ENCODE results near the gene CD164. TPM values are rescaled to one million over a fixed set of nuclear protein-coding genes. Genes with fewer than 3 reads are reported as not detected.

Gene CD164
- total RNA-seq, 1 experiment from 2014 or later: 84.7 TPM

DNA sequence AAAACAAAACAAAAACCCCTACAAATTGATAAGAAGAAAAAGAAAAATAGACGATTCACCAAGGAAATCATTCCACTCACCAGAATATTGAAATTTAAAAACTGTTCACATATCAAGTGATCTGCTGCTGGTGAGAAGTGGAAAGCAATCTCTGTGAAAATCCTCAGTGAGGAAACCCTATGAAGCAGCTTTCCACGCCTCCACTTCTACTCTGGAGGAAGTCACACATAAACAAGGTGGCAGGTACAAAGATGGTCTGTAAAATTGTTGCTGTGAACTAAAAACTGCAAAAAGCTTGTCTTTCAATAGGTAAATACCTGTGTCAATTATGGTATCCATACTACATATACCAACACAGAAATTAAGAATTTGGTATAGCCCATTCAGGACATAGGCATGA is 18.5 kb downstream of the CD164 start:
- no peak for DNase-seq
- Histone ChIP-seq H3K36me3 (replicated peaks; ENCODE audit: control insufficient read depth, insufficient read depth, low read length) (peaks cover 8% of the 10 kb centered on the region), H3K4me3 (ENCODE audit: insufficient read depth, low read depth, low read length) (no peak overlapping the region), H3K27me3 (ENCODE audit: control insufficient read depth, insufficient read depth, low read length) (no peaks in the 10 kb centered on the region)

DNA sequence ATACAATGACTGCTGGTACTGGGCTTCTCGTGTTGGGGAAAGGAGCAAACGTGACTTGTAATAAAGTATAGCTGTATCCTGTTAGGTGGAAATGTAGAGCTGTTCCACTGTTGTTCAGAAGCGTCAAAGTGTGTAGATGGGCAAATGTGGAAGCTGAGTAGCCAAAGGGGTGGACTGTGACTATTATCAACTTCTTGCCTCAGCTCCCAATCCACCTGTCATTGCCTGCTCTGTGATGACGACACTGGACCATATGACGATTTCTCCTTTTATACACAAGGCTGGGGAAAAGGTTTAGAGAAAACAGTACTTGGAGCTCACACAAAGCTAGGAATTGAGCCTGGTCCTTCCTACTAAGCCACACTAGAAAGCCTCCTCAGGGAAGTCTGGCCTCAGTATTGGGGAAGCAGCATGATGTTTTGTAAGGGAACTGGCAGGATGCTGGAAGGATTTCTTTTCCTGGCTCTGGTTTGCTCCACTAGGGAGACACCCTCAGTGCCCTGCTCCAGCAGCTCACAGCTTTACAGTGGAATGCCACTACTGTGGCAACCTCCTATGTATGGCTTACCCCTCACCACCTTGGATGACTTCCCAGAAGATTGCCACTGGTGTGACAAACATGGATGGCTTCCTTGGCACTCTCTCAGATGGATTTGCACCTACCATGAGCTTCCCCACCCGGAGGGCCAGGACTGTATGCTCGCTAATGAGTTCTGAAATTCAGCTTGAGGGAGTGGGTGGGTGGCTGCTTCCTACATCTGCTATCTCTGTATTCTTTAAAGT is 20.0 kb downstream of the CD164 start:
- no peak for DNase-seq

DNA sequence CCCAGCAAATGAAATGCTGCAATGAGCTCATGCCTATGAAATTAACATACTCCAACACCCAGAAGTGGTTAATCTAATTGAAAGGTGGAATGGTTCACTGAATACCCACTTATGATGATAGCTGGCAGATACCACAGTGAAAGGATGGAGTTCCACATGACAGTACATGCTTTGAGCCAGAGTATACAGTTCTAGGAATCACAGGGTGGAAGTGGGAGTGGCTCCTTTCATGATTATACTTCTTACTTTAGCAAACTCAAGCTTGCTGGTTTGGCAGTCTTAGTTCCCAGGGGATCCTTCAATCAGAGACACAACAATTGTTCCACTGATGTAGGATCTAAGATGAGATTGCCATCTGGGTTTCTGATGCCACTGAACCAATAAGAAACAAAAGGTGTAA is 21.5 kb downstream of the CD164 start:
- no peaks in the 10 kb centered on the region for H3K27me3 ChIP-seq (ENCODE audit: control insufficient read depth, insufficient read depth, low read length)
- peaks cover 10% of the 10 kb centered on the region for H3K36me3 ChIP-seq (replicated peaks; ENCODE audit: control insufficient read depth, insufficient read depth, low read length)

More for the DNA sequence above, 20.0 kb downstream of the CD164 start:
- Histone ChIP-seq H3K4me3 (ENCODE audit: insufficient read depth, low read depth, low read length) (no peak overlapping the region), H3K36me3 (replicated peaks; ENCODE audit: control insufficient read depth, insufficient read depth, low read length) (peaks cover 4% of the 10 kb centered on the region; the same call in 1 of the 2 replicates), H3K27me3 (ENCODE audit: control insufficient read depth, insufficient read depth, low read length) (no peaks in the 10 kb centered on the region)

DNA sequence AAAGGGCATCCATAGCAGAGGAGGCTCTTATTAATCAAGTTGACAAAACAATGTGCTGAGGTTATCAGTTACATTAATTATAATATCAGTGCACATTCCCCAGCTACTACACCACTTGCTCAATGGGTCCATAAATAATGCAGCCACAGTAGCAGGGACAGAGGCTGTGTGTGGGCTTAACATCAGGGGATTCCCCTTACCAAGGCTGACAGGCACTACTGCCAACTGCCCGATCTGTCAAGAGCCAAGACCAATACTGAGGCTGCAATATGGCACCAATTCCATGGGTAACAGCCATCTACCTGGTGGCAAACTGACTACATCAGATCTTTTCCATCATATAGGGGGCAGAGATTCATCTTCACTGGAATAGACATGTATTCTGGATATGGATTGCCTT is 22.0 kb downstream of the CD164 start:
- Histone ChIP-seq H3K36me3 (replicated peaks; ENCODE audit: control insufficient read depth, insufficient read depth, low read length) (peaks cover 10% of the 10 kb centered on the region), H3K4me3 (ENCODE audit: insufficient read depth, low read depth, low read length) (no peak overlapping the region), H3K27me3 (ENCODE audit: control insufficient read depth, insufficient read depth, low read length) (no peaks in the 10 kb centered on the region)
- DNase-seq: no peak

More for the DNA sequence above, 21.5 kb downstream of the CD164 start:
- no peak for DNase-seq
- H3K4me3 ChIP-seq (ENCODE audit: insufficient read depth, low read depth, low read length): no peak overlapping the region

- no peak overlapping the region for H3K4me3 ChIP-seq (ENCODE audit: insufficient read depth, low read depth, low read length)
- peaks cover 10% of the 10 kb centered on the region for H3K36me3 ChIP-seq (replicated peaks; ENCODE audit: control insufficient read depth, insufficient read depth, low read length)
- DNase-seq: no peak
- H3K27me3 ChIP-seq (ENCODE audit: control insufficient read depth, insufficient read depth, low read length): no peaks in the 10 kb centered on the region
These were observed 23.0 kb downstream of the CD164 start for GRCh38 chr6:109359248-109359647.

DNA sequence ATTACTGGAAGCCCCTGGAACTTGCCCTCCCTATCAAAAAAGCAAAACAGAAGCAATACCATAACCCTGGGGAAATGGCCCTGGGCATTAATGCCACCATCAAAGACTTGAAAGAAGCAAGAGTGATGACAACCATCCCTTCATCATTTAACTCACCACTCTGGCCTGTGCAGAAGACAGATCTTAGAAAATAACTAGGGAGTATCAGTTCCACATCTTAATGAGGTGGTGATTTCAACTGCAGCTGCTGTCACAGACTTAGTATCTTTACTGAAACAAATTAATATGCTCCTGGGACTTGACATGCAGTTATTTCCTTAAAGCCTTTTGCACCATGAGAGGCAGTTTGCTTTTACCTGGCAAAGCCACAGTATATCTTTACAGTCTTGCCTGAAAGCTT is 24.1 kb downstream of the CD164 start:
- no peak overlapping the region for H3K4me3 ChIP-seq (ENCODE audit: insufficient read depth, low read depth, low read length)
- H3K36me3 ChIP-seq (replicated peaks; ENCODE audit: control insufficient read depth, insufficient read depth, low read length): peaks cover 10% of the 10 kb centered on the region
- H3K27me3 ChIP-seq (ENCODE audit: control insufficient read depth, insufficient read depth, low read length): no peaks in the 10 kb centered on the region
- DNase-seq: no peak

DNA sequence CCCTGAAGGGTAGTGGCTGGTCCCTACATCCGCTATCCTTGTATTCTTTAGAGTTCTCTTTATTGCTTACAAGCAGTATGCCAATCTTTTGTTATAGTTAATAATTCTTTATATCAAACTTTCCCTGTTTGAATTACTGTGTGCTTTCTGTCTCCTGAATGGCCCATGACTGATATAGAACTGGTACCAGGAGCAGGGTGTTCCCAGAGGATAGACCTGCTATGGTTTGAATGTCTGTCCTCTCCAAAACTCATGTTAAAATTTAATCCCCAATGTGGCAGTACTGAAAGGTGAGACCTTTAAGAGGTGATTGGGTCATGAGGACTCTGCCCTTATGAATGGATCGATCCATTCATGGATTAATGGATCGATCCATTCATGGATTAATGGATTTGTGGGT is 26.0 kb downstream of the CD164 start:
- Histone ChIP-seq H3K27me3 (ENCODE audit: control insufficient read depth, insufficient read depth, low read length) (no peaks in the 10 kb centered on the region), H3K36me3 (replicated peaks; ENCODE audit: control insufficient read depth, insufficient read depth, low read length) (peaks cover 6% of the 10 kb centered on the region), H3K4me3 (ENCODE audit: insufficient read depth, low read depth, low read length) (no peak overlapping the region)
- DNase-seq: no peak

- H3K27me3 ChIP-seq (ENCODE audit: control insufficient read depth, insufficient read depth, low read length): no peaks in the 10 kb centered on the region
- no peak for DNase-seq
- peaks cover 3% of the 10 kb centered on the region; the same call in 1 of the 2 replicates for H3K36me3 ChIP-seq (replicated peaks; ENCODE audit: control insufficient read depth, insufficient read depth, low read length)
- no peak overlapping the region for H3K4me3 ChIP-seq (ENCODE audit: insufficient read depth, low read depth, low read length)
These were observed 30.8 kb downstream of the CD164 start for GRCh38 chr6:109351231-109352130.

GRCh38 chr6:109349419-109349987 is 32.8 kb downstream of the CD164 start:
- no peaks in the 10 kb centered on the region for H3K27me3 ChIP-seq (ENCODE audit: control insufficient read depth, insufficient read depth, low read length)
- H3K4me3 ChIP-seq (ENCODE audit: insufficient read depth, low read depth, low read length): no peak overlapping the region
- no peak for DNase-seq
- no peaks in the 10 kb centered on the region for H3K36me3 ChIP-seq (replicated peaks; ENCODE audit: control insufficient read depth, insufficient read depth, low read length)

DNA sequence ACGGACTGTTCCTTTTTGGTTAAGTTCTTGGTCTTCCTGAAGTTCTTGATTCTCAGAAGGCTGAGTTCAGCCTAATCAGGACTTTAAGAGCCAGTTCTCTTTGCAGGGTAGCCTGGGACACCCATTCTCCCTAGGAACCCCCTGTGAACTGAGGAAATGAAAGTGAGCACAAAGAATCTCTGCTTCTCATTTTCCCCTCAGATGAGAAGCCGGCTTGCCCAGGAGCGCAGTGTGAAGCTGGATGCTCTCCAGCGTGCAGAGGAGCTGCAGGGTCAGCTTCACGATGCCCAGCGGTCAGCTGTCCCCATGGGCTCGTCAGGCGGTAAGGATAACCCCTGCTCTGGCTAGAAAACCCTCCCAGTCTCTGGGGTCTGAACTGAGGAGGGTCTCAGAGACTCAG is 34.0 kb downstream of the CD164 start:
- no peak for DNase-seq
- Histone ChIP-seq H3K4me3 (ENCODE audit: insufficient read depth, low read depth, low read length) (no peak overlapping the region), H3K27me3 (ENCODE audit: control insufficient read depth, insufficient read depth, low read length) (no peaks in the 10 kb centered on the region), H3K36me3 (replicated peaks; ENCODE audit: control insufficient read depth, insufficient read depth, low read length) (no peaks in the 10 kb centered on the region)

DNA sequence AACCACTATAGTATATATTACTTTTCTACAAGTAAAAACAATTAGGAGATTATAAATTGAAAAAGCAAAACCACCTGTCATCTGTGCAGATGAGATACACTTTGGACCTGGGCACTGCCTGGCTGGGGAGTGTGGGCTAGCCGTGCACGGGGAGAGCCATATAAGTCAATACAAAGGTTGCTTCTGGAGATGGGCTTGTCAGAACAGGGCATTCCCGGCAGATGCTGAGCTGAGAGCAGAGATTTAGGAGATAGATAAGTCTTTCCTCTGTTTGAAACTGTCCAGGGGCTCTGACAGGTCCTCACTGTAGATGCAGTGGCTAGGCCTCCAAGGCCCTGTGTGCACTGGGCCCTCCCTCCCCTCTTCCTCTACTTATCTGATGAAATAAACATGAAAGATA is 34.5 kb downstream of the CD164 start:
- no peaks in the 10 kb centered on the region for H3K27me3 ChIP-seq (ENCODE audit: control insufficient read depth, insufficient read depth, low read length)
- no peak for DNase-seq
- H3K36me3 ChIP-seq (replicated peaks; ENCODE audit: control insufficient read depth, insufficient read depth, low read length): no peaks in the 10 kb centered on the region
- no peak overlapping the region for H3K4me3 ChIP-seq (ENCODE audit: insufficient read depth, low read depth, low read length)

DNA sequence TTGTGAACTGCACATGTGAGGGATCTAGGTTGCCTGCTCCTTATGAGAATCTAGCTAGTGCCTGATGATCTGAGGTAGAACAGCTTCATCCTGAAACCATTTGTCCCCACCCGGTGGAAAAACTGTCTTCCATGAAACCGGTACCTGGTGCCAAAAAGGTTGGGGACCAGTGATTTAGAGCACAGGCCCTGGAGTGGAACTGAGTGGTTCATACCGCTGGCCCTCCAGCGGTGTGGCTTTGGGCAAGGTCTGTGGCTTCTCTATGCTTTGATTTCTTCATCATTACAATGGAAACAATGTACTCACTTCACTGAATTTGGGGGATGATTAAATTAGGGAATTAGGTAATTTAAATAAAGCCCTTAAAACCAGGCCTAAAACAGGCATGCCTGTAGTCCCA is 36.3 kb downstream of the CD164 start:
- Histone ChIP-seq H3K27me3 (ENCODE audit: control insufficient read depth, insufficient read depth, low read length) (no peaks in the 10 kb centered on the region), H3K4me3 (ENCODE audit: insufficient read depth, low read depth, low read length) (no peak overlapping the region), H3K36me3 (replicated peaks; ENCODE audit: control insufficient read depth, insufficient read depth, low read length) (no peaks in the 10 kb centered on the region)
- DNase-seq: no peak

DNA sequence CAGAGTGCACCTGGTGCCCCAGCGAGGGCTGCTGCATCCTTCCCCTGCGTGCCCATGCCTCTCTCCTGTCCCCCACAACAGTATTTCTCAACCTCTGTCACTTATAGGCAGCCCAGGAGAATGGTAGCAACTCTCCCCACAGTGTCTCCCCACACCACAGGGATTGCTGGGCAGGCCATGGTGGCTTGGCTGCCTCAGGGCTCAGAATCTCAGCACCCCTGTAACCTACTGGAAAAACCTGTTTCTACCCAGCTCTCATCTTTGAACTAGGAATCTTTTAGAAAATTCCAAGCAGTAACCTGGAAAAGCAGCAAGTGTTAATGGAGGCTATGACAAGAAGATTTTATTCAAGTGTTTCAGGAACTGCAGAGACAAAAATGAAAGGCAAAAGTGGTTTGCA is 38.0 kb downstream of the CD164 start:
- H3K4me3 ChIP-seq (ENCODE audit: insufficient read depth, low read depth, low read length): no peak overlapping the region
- no peak for DNase-seq
- H3K27me3 ChIP-seq (ENCODE audit: control insufficient read depth, insufficient read depth, low read length): no peaks in the 10 kb centered on the region
- H3K36me3 ChIP-seq (replicated peaks; ENCODE audit: control insufficient read depth, insufficient read depth, low read length): no peaks in the 10 kb centered on the region

GRCh38 chr6:109343518-109343917 is 38.7 kb downstream of the CD164 start:
- Histone ChIP-seq H3K4me3 (ENCODE audit: insufficient read depth, low read depth, low read length) (no peak overlapping the region), H3K36me3 (replicated peaks; ENCODE audit: control insufficient read depth, insufficient read depth, low read length) (no peaks in the 10 kb centered on the region), H3K27me3 (ENCODE audit: control insufficient read depth, insufficient read depth, low read length) (no peaks in the 10 kb centered on the region)
- no peak for DNase-seq

- no peaks in the 10 kb centered on the region for H3K27me3 ChIP-seq (ENCODE audit: control insufficient read depth, insufficient read depth, low read length)
- DNase-seq: no peak
These were observed 39.4 kb downstream of the CD164 start for GRCh38 chr6:109342911-109343310.

More at GRCh38 chr6:109342911-109343310, 39.4 kb downstream of the CD164 start:
- Histone ChIP-seq H3K36me3 (replicated peaks; ENCODE audit: control insufficient read depth, insufficient read depth, low read length) (no peaks in the 10 kb centered on the region), H3K4me3 (ENCODE audit: insufficient read depth, low read depth, low read length) (no peak overlapping the region)
